ENCODE results near the gene MEGF11.
"Not testable (repeated sequence)": the region's sequence is repeated elsewhere in the genome, so short reads cannot be mapped to it uniquely, and the experiment has no call there.

MEGF11 gene

GRCh38 chr15:65869126-65869953, 384.2 kb downstream of the MEGF11 start, which contains the start of gene RAB11A:
TSS of gene RAB11A (plus strand) at chr15:65869491. CDS start at chr15:65869586, 95 bp downstream.
- peak; percentile 84 for DNase-seq

GRCh38 chr15:65868546-65869125, 384.9 kb downstream of the MEGF11 start:
- DNase-seq: no peak

- DNase-seq: not testable (repeated sequence)
Measured at GRCh38 chr15:65867933-65868332, 385.6 kb downstream of the MEGF11 start.

GRCh38 chr15:65867244-65867643, 386.3 kb downstream of the MEGF11 start:
- DNase-seq: no peak

GRCh38 chr15:65863106-65863505, 390.4 kb downstream of the MEGF11 start:
- DNase-seq: no peak

GRCh38 chr15:65862682-65863081, 390.9 kb downstream of the MEGF11 start:
- peak; percentile 60 for DNase-seq

- no peak for DNase-seq
Measured at GRCh38 chr15:65857718-65858402, 395.7 kb downstream of the MEGF11 start.

- DNase-seq: peak; percentile 49
Measured at GRCh38 chr15:65856821-65857455, 396.6 kb downstream of the MEGF11 start.

GRCh38 chr15:65851981-65852380, 401.6 kb downstream of the MEGF11 start:
- DNase-seq: no peak

- no peak for DNase-seq
Measured at GRCh38 chr15:65847989-65848388, 405.6 kb downstream of the MEGF11 start.

GRCh38 chr15:65845826-65846519, 407.6 kb downstream of the MEGF11 start:
- no peak for DNase-seq
